CD14-positive monocyte (primary cell): ENCODE data around the gene MESD. TPM values are rescaled to one million over a fixed set of nuclear protein-coding genes. Genes with fewer than 3 reads are reported as not detected.

Experiments
- DNase-seq, 3 donors: peaks; one replicate each; pipeline ENCODE4 v3.0.0-alpha.2; 2011 to 2022
- H2AFZ ChIP-seq: 2 replicates; pipeline ENCODE4 v1.6.0; 2012; ENCODE audit warnings: mild to moderate bottlenecking, low read depth, low read length, inconsistent platforms; ENCODE audit not compliant: insufficient read depth, poor library complexity, severe bottlenecking
- H3K27ac ChIP-seq, 2 donors: 1 replicate in 1 of 2; 2 replicates in 1 of 2; pipeline ENCODE4 v1.5.1; 2012 to 2013; ENCODE audit warnings: low read length in 2 of 2, control low read depth in 1 of 2, inconsistent platforms in 1 of 2, low read depth in 1 of 2, mild to moderate bottlenecking in 1 of 2
- H3K27me3 ChIP-seq, 2 donors: one replicate each; pipeline versions ENCODE4 v1.6.0 to v1.6.1; 2011 to 2013; ENCODE audit warnings: low read length in 2 of 2; ENCODE audit not compliant: control insufficient read depth in 2 of 2, insufficient read depth in 2 of 2
- H3K36me3 ChIP-seq, 2 donors: replicated peaks in 1 of 2; 1 replicate in 1 of 2; 2 replicates in 1 of 2; pipeline versions ENCODE4 v1.5.1 to v1.6.1; 2012 to 2013; ENCODE audit warnings: low read length in 2 of 2, control low read depth in 1 of 2, inconsistent platforms in 1 of 2, mild to moderate bottlenecking in 1 of 2; ENCODE audit not compliant: insufficient read depth in 2 of 2, control insufficient read depth in 1 of 2
- H3K4me1 ChIP-seq, 2 donors: 1 replicate in 1 of 2; 2 replicates in 1 of 2; pipeline versions ENCODE4 v1.5.1 to v1.6.1; 2012 to 2013; ENCODE audit warnings: low read length in 2 of 2, control low read depth in 1 of 2, inconsistent platforms in 1 of 2, mild to moderate bottlenecking in 1 of 2, moderate library complexity in 1 of 2; ENCODE audit not compliant: insufficient read depth in 2 of 2, control insufficient read depth in 1 of 2
- H3K4me2 ChIP-seq: replicated peaks from 2 replicates; pipeline ENCODE3; 2012; ENCODE audit warnings: low read length, moderate library complexity, mild to moderate bottlenecking; ENCODE audit not compliant: poor library complexity, severe bottlenecking; ENCODE audit errors: extremely low read depth
- H3K4me3 ChIP-seq, 3 experiments: fragments of 200-600 bp in 1 of 3; sonication (generic) in 1 of 3; replicated peaks in 1 of 3; 1 replicate in 2 of 3; 2 replicates in 1 of 3; pipeline ENCODE4 v1.5.1; 2011 to 2013; ENCODE audit warnings: low read length in 3 of 3, mild to moderate bottlenecking in 3 of 3, control low read depth in 2 of 3, low read depth in 2 of 3, inconsistent platforms in 1 of 3, moderate library complexity in 1 of 3
- H3K79me2 ChIP-seq: 2 replicates; pipeline ENCODE4 v1.6.0; 2012; ENCODE audit warnings: mild to moderate bottlenecking, control low read depth, inconsistent platforms, low read length, moderate library complexity; ENCODE audit not compliant: insufficient read depth
- H3K9ac ChIP-seq: 2 replicates; pipeline ENCODE4 v1.6.0; 2017; ENCODE audit warnings: low read length, mild to moderate bottlenecking; ENCODE audit not compliant: insufficient read depth, poor library complexity, severe bottlenecking
- H3K9me3 ChIP-seq, 2 donors: replicated peaks in 1 of 2; 1 replicate in 1 of 2; 2 replicates in 1 of 2; pipeline versions ENCODE4 v1.5.1 to v1.6.1; 2012 to 2013; ENCODE audit warnings: low read length in 2 of 2, control low read depth in 1 of 2; ENCODE audit not compliant: control insufficient read depth in 1 of 2, insufficient read depth in 1 of 2
- H4K20me1 ChIP-seq: 2 replicates; pipeline ENCODE4 v1.6.0; 2012; ENCODE audit warnings: mild to moderate bottlenecking, low read length, control low read depth, moderate library complexity; ENCODE audit not compliant: insufficient read depth
- H3K27ac Mint-ChIP-seq, 7 donors: one replicate each; pipeline ENCODE4 v1.8.0; 2020; ENCODE audit warnings: mild to moderate bottlenecking in 7 of 7, mixed read lengths in 7 of 7, moderate library complexity in 6 of 7, inconsistent platforms in 2 of 7
- H3K27me3 Mint-ChIP-seq, 3 donors: one replicate each; pipeline ENCODE4 v1.8.0; 2021 to 2022; ENCODE audit warnings: low read depth in 3 of 3, mild to moderate bottlenecking in 3 of 3, mixed read lengths in 3 of 3, moderate library complexity in 3 of 3, inconsistent platforms in 1 of 3
- H3K36me3 Mint-ChIP-seq, 2 donors: one replicate each; pipeline ENCODE4 v1.8.0; 2020; ENCODE audit warnings: mixed read lengths in 2 of 2, inconsistent platforms in 1 of 2, mild to moderate bottlenecking in 1 of 2
- H3K4me1 Mint-ChIP-seq: one replicate; pipeline ENCODE4 v1.8.0; 2020; ENCODE audit warnings: mild to moderate bottlenecking, mixed read lengths
- H3K4me3 Mint-ChIP-seq, 2 donors: one replicate each; pipeline ENCODE4 v1.8.0; 2020; ENCODE audit warnings: mild to moderate bottlenecking in 2 of 2, mixed read lengths in 2 of 2, moderate library complexity in 1 of 2
- H3K9me3 Mint-ChIP-seq, 7 donors: one replicate each; pipeline ENCODE4 v1.8.0; 2020 to 2022; ENCODE audit warnings: mixed read lengths in 7 of 7, mild to moderate bottlenecking in 6 of 7, moderate library complexity in 6 of 7, inconsistent platforms in 2 of 7
- WGBS: methylation state at CpG from one replicate; pipeline ENCODE4 v1.1.5; 2013; ENCODE audit warnings: missing lambda C conversion rate; ENCODE audit not compliant: insufficient coverage; 5-methylcytosine and 5-hydroxymethylcytosine counted together
- intact Hi-C, 2 donors: fragments of 100-400 bp; cut with micrococcal nuclease; formaldehyde crosslinking; loops; one replicate each; pipeline versions ENCODE4 v1.15.0 to v1.15.1; 2023
- polyA plus RNA-seq, 3 donors: library from polyadenylated mRNA; depleted of rRNA in 1 of 3; unstranded in 2 of 3; stranded (reverse) in 1 of 3; fragments of 300-500 nt in 2 of 3; fragments of >200 nt in 1 of 3; fragmentation: Illumina TruSeq in 2 of 3; gene quantifications; 1 replicate in 2 of 3; 2 replicates in 1 of 3; pipeline ENCODE4 v1.2.3, GENCODE V29; 2012 to 2021
- TF ChIP-seq, protein P1 (sequence below): fragments of 200-600 bp; IDR thresholded peaks from one replicate; pipeline ENCODE4 v1.8.0; 2022; ENCODE audit warnings: antibody characterized with exemption, mild to moderate bottlenecking

Gene MESD
- polyA plus RNA-seq, 3 donors: 5.6 to 15.7 (median 13.1) TPM

GRCh38 chr15:80921736-80922410, 67.7 kb downstream of the MESD start:
- no peak overlapping the region for H3K27ac Mint-ChIP-seq
- H2AFZ ChIP-seq: no peak overlapping the region
- WGBS: over 99% methylated on average over 16 of the region's 20 CpGs
- H3K36me3 Mint-ChIP-seq: no peaks in the 10 kb centered on the region
- H3K9ac ChIP-seq: no peak overlapping the region
- H4K20me1 ChIP-seq: no peaks in the 10 kb centered on the region
- H3K4me3 ChIP-seq: no peak overlapping the region
- H3K36me3 ChIP-seq: no peaks in the 10 kb centered on the region
- H3K9me3 ChIP-seq: no peaks in the 10 kb centered on the region
- TF ChIP-seq, protein P1, sequence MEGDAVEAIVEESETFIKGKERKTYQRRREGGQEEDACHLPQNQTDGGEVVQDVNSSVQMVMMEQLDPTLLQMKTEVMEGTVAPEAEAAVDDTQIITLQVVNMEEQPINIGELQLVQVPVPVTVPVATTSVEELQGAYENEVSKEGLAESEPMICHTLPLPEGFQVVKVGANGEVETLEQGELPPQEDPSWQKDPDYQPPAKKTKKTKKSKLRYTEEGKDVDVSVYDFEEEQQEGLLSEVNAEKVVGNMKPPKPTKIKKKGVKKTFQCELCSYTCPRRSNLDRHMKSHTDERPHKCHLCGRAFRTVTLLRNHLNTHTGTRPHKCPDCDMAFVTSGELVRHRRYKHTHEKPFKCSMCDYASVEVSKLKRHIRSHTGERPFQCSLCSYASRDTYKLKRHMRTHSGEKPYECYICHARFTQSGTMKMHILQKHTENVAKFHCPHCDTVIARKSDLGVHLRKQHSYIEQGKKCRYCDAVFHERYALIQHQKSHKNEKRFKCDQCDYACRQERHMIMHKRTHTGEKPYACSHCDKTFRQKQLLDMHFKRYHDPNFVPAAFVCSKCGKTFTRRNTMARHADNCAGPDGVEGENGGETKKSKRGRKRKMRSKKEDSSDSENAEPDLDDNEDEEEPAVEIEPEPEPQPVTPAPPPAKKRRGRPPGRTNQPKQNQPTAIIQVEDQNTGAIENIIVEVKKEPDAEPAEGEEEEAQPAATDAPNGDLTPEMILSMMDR: no peak
- intact Hi-C loops: no loop called here
- no peaks in the 10 kb centered on the region for H3K79me2 ChIP-seq
- peaks cover 5% of the 10 kb centered on the region for H3K4me1 Mint-ChIP-seq
- H3K4me2 ChIP-seq: no peak overlapping the region
- peaks cover 0 to 3% (median 0%) of the 10 kb centered on the region in 3 donors for H3K27me3 Mint-ChIP-seq
- H3K9me3 Mint-ChIP-seq: no peaks in the 10 kb centered on the region
- H3K27me3 ChIP-seq: no peaks in the 10 kb centered on the region
- H3K27ac ChIP-seq: no peak overlapping the region
- H3K4me1 ChIP-seq: no peaks in the 10 kb centered on the region
- no peak overlapping the region for H3K4me3 Mint-ChIP-seq
- DNase-seq: no peak

DNA sequence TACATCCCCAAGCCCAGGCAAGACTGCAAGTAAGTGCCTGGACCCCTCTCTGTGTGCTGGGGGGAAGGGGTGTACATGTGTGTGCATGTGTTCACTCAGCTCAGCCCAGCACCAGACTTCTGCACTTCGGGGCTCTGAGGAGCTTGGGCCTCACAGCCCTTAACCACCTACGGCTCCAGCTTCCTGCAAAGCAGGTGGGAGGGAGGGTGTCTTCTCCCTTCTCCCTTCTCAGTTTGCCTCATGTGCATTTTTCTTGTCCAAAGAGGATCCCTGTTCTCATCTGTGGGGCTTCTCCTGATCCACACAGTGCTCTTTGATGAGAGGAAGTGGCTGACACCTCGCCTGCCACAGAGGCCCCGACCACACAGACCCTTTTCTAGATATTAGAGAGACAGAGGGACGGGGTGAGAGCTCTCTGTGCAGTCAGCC, 69.3 kb downstream of the MESD start:
- Histone ChIP-seq H2AFZ (no peak overlapping the region), H3K4me3 (no peak overlapping the region), H3K4me2 (no peak overlapping the region), H3K27ac (no peak overlapping the region), H3K4me1 (no peaks in the 10 kb centered on the region), H4K20me1 (no peaks in the 10 kb centered on the region), H3K36me3 (no peaks in the 10 kb centered on the region), H3K9me3 (no peaks in the 10 kb centered on the region), H3K9ac (no peak overlapping the region), H3K27me3 (no peaks in the 10 kb centered on the region), H3K79me2 (no peaks in the 10 kb centered on the region)
- H3K36me3 Mint-ChIP-seq: no peaks in the 10 kb centered on the region
- H3K9me3 Mint-ChIP-seq: no peaks in the 10 kb centered on the region
- no peaks in the 10 kb centered on the region for H3K4me1 Mint-ChIP-seq
- 30% methylated on average over 2 of the region's 5 CpGs for WGBS
- H3K27ac Mint-ChIP-seq: no peak overlapping the region
- no peak for DNase-seq
- H3K4me3 Mint-ChIP-seq: no peak overlapping the region
- TF ChIP-seq, protein P1: no peak
- intact Hi-C loops: no loop called here
- peaks cover 0 to 3% (median 2%) of the 10 kb centered on the region in 3 donors for H3K27me3 Mint-ChIP-seq
